ENCODE measurements around the gene SLC8A3. TPM values are rescaled to one million over a fixed set of nuclear protein-coding genes. Genes with fewer than 3 reads are reported as not detected.

Gene SLC8A3
- total RNA-seq, 2 donors from 2014 or later = 0.49 to 0.95 TPM

DNA sequence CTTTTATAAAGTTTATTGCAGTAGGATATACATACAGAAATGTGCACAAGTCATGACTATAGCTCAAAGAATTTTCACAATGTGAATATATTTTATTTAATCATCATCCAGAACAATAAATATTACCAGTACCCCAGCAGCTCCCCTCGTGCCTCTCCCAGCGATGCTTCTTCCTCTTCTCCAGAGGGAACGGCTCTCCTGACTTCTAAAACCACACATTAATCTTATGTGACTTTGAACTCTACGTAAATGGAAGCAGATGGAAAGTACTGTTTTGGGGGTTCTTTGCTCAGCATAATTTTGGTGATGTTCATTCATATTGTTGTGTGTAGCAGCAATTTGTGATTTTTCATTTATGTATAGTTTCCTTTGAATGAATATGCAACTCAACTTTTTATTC, 4.6 kb upstream of the SLC8A3 start:
- Histone ChIP-seq H3K27ac (no peak overlapping the region), H3K9me3 (no peaks in the 10 kb centered on the region), H3K4me1 (ENCODE audit: control insufficient read depth in 1 of 2, low read depth in 2 of 2) (peaks cover 4% of the 10 kb centered on the region in 2 donors), H3K36me3 (no peaks in the 10 kb centered on the region), H3K27me3 (replicated peaks; ENCODE audit: insufficient read depth) (no peaks in the 10 kb centered on the region), H3K4me3 (no peak overlapping the region)
- ATAC-seq (ENCODE audit: insufficient number of reproducible peaks, low FRiP score, low read depth) (no peak), DNase-seq (ENCODE audit: low spot score) (no peak)
- no peak for TF ChIP-seq CTCF (IDR thresholded peaks at IDR 0.05)

DNA sequence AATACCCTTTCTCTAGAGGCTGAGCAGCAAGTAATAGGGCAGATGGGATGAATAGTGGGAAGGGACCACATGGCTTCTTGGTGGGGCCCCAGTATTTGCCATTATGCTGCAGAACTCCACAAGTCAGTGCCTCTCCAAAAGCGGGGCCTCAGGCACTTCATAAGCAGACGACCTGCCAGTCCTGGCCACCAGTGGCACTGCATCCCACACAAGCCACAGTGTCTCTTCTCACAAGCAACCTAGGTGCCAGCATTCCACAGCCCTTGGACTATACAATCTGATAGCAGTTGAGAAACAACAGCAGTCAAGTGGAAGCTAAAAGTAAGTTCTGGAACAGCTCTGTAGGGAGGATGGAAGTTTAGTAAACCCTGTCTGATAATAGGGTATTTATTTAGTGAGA, 4.2 kb upstream of the SLC8A3 start:
- DNase-seq (ENCODE audit: low spot score) = no peak
- TF ChIP-seq CTCF (IDR thresholded peaks at IDR 0.05) = no peak
- Histone ChIP-seq H3K27me3 (replicated peaks; ENCODE audit: insufficient read depth) (no peaks in the 10 kb centered on the region), H3K4me3 (no peak overlapping the region), H3K4me1 (ENCODE audit: control insufficient read depth in 1 of 2, low read depth in 2 of 2) (peaks cover 7 to 9% of the 10 kb centered on the region in 2 donors), H3K27ac (no peak overlapping the region), H3K9me3 (no peaks in the 10 kb centered on the region), H3K36me3 (no peaks in the 10 kb centered on the region)
- no peak for ATAC-seq (ENCODE audit: insufficient number of reproducible peaks, low FRiP score, low read depth)

DNA sequence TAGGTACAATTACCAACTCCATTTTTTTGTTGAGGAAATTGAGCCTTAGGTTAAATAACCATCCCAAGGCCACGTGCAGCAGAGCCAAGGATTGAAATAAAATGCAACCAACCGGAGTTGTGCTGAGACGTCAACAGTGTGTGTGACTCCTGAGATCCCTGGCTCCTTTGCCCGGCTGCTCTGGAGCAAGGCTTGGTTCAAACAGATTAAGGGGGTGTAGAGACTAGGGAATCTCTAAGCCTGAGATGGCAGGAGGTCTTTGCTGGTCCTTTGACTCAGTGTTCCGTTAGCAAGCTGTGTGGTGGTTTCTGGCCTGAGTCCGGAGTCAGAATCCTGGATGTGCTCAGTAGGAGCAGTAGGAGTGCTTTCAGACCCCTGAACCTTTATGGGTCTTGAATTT, 1.4 kb upstream of the SLC8A3 start:
- Histone ChIP-seq H3K27ac (no peak overlapping the region), H3K4me1 (ENCODE audit: control insufficient read depth in 1 of 2, low read depth in 2 of 2) (peaks cover 14% of the 10 kb centered on the region in 2 donors), H3K27me3 (replicated peaks; ENCODE audit: insufficient read depth) (no peaks in the 10 kb centered on the region), H3K4me3 (no peak overlapping the region), H3K36me3 (no peaks in the 10 kb centered on the region), H3K9me3 (no peaks in the 10 kb centered on the region)
- no peak for ATAC-seq (ENCODE audit: insufficient number of reproducible peaks, low FRiP score, low read depth)
- no peak for DNase-seq (ENCODE audit: low spot score)
- no peak for TF ChIP-seq CTCF (IDR thresholded peaks at IDR 0.05)

DNA sequence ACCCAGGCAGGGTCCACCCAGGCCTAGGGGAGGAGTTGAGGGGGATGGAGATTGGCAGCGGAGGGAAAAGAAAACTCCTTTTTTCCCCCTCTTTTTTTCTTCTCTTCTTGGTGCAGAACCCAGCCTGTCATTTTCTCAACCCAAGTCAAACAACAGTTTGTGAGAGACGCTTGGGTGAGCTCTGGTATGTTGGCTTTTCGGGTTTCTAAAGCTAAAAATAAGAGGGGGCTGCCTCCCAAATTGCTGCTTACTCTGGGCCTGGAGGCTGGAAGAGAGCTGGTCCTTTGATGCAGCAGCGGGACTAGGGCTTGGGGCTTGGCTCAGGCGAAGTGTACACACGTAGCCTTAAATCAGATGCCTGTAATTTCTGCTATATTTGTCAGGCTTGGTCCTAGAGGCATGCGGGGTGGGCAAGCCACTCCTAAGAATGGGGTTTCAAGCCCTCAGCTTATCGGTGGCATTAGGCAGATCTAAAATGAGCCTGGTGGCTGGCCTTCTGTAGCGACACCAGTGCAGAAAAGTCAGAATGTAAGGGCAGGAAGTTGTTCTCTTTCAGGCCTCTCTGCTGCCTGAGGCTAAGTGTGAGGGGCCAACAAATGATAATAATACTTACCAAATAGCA, 816 bp upstream of the SLC8A3 start:
- H3K36me3 ChIP-seq = no peaks in the 10 kb centered on the region
- peak overlapping the region; percentile 63 for H3K4me3 ChIP-seq
- TF ChIP-seq CTCF (IDR thresholded peaks at IDR 0.05) = no peak
- H3K27me3 ChIP-seq (replicated peaks; ENCODE audit: insufficient read depth) = no peaks in the 10 kb centered on the region
- ATAC-seq (ENCODE audit: insufficient number of reproducible peaks, low FRiP score, low read depth) (no peak), DNase-seq (ENCODE audit: low spot score) (no peak)
- no peak overlapping the region for H3K27ac ChIP-seq
- H3K9me3 ChIP-seq = no peaks in the 10 kb centered on the region
- H3K4me1 ChIP-seq (ENCODE audit: control insufficient read depth in 1 of 2, low read depth in 2 of 2) = peaks cover 14% of the 10 kb centered on the region in 2 donors

DNA sequence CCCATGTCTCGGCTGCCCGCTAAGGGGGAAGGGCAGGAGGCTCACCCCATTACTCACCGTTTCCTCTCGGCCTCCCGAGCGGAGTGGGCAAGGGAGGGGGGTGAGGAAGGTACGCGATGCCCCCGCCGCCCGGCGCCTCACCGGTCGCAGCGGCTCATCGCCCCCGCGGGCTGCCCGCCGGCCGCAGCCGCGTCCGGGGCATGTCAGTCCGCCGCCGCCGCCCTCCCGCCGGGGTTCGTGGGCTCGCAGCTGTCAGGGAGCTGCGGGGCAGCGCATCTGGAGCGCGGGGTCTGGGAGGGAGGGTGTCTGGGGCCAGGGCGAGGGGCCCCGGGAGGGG, 461 bp downstream of the SLC8A3 start:
- no peak for TF ChIP-seq CTCF (IDR thresholded peaks at IDR 0.05)
- ATAC-seq (ENCODE audit: insufficient number of reproducible peaks, low FRiP score, low read depth) = no peak
- H3K36me3 ChIP-seq = no peaks in the 10 kb centered on the region
- H3K27me3 ChIP-seq (replicated peaks; ENCODE audit: insufficient read depth) = no peaks in the 10 kb centered on the region
- H3K27ac ChIP-seq = no peak overlapping the region
- H3K4me3 ChIP-seq = peak overlapping the region; percentile 63
- peaks cover 14% of the 10 kb centered on the region in 2 donors for H3K4me1 ChIP-seq (ENCODE audit: control insufficient read depth in 1 of 2, low read depth in 2 of 2)
- H3K9me3 ChIP-seq = no peaks in the 10 kb centered on the region
- no peak for DNase-seq (ENCODE audit: low spot score)

All from thoracic aorta (tissue), 2 donors.